GM23338 (cell line): ENCODE data around the gene SLC2A11. TPM values are rescaled to one million over a fixed set of nuclear protein-coding genes. Genes with fewer than 3 reads are reported as not detected.

ENCODE experiments used
- ATAC-seq: fragments of 200-7000 bp; cut with Tn5 transposase; 3 replicates; pipeline ENCODE4 v1.9.1; 2020
- DNase-seq: peaks from one replicate; pipeline ENCODE4 v3.0.0-alpha.2; 2015; ENCODE audit warnings: low spot score
- H2AFZ ChIP-seq: fragments of 200-600 bp; sonication (generic); 2 replicates; pipeline ENCODE4 v1.8.0; 2016; ENCODE audit warnings: antibody characterized with exemption, mild to moderate bottlenecking, moderate library complexity
- H3F3A ChIP-seq: fragments of 200-600 bp; sonication (generic); replicated peaks from 2 replicates; pipeline ENCODE4 v1.8.0; 2017; ENCODE audit warnings: antibody characterized with exemption, mixed run types, low read depth
- H3K27ac ChIP-seq: fragments of 200-600 bp; sonication (generic); 2 replicates; pipeline ENCODE4 v1.6.1; 2016; ENCODE audit warnings: low read depth
- H3K27me3 ChIP-seq: fragments of 200-600 bp; sonication (generic); 2 replicates; pipeline ENCODE4 v1.8.0; 2016; ENCODE audit warnings: mild to moderate bottlenecking, mixed run types, moderate library complexity; ENCODE audit not compliant: insufficient read depth
- H3K36me3 ChIP-seq: fragments of 200-600 bp; sonication (generic); 2 replicates; pipeline ENCODE4 v1.8.0; 2016; ENCODE audit warnings: mild to moderate bottlenecking; ENCODE audit not compliant: insufficient read depth
- H3K4me1 ChIP-seq: fragments of 200-600 bp; sonication (generic); 2 replicates; pipeline ENCODE4 v1.8.0; 2016; ENCODE audit warnings: mild to moderate bottlenecking, moderate library complexity; ENCODE audit not compliant: insufficient read depth
- H3K4me2 ChIP-seq: fragments of 200-600 bp; sonication (generic); 2 replicates; pipeline ENCODE4 v1.7.1; 2017; ENCODE audit warnings: mixed run types
- H3K4me3 ChIP-seq: fragments of 200-600 bp; sonication (generic); 2 replicates; pipeline ENCODE4 v1.6.1; 2016; ENCODE audit warnings: mixed run types
- H3K79me2 ChIP-seq: fragments of 200-600 bp; sonication (generic); replicated peaks from 2 replicates; pipeline ENCODE4 v1.8.0; 2017; ENCODE audit warnings: mild to moderate bottlenecking; ENCODE audit not compliant: insufficient read depth
- H3K9me2 ChIP-seq: fragments of 200-600 bp; sonication (generic); 2 replicates; pipeline ENCODE4 v1.8.0; 2017; ENCODE audit not compliant: insufficient read depth
- H4K20me1 ChIP-seq: fragments of 200-600 bp; sonication (generic); replicated peaks from 2 replicates; pipeline ENCODE4 v1.8.0; 2017; ENCODE audit warnings: mild to moderate bottlenecking; ENCODE audit not compliant: insufficient read depth
- H3K27ac Mint-ChIP-seq: 2 replicates; pipeline ENCODE4 v1.8.0; 2020; ENCODE audit warnings: inconsistent platforms, mild to moderate bottlenecking, moderate library complexity, mixed read lengths
- H3K27me3 Mint-ChIP-seq: 3 replicates; pipeline ENCODE4 v1.8.0; 2022; ENCODE audit warnings: low read depth, mild to moderate bottlenecking, moderate library complexity, mixed read lengths, inconsistent platforms; ENCODE audit not compliant: insufficient read depth, poor library complexity
- H3K36me3 Mint-ChIP-seq: 3 replicates; pipeline ENCODE4 v1.8.0; 2021; ENCODE audit warnings: low read depth, mild to moderate bottlenecking, inconsistent platforms, moderate library complexity, mixed read lengths
- H3K4me1 Mint-ChIP-seq: 3 replicates; pipeline ENCODE4 v1.8.0; 2020; ENCODE audit warnings: mild to moderate bottlenecking, inconsistent platforms, mixed read lengths
- H3K4me3 Mint-ChIP-seq: 3 replicates; pipeline ENCODE4 v1.8.0; 2021; ENCODE audit warnings: moderate library complexity, mild to moderate bottlenecking, inconsistent platforms, mixed read lengths
- H3K9me3 Mint-ChIP-seq: 3 replicates; pipeline ENCODE4 v1.8.0; 2020; ENCODE audit warnings: moderate library complexity, mild to moderate bottlenecking, inconsistent platforms, mixed read lengths
- CREB1 ChIP-seq: fragments of 250-450 bp; sonication (Bioruptor Pico); IDR thresholded peaks from 2 replicates; pipeline ENCODE4 v1.5.0; 2020; ENCODE audit warnings: low read depth, mild to moderate bottlenecking, moderate library complexity
- CTCF ChIP-seq, 2 experiments: fragments of 200-600 bp in 1 of 2; sonication (generic) in 1 of 2; conservative IDR thresholded peaks; 2 replicates each; pipeline versions ENCODE4 v1.5.1 to v1.6.1; 2016 to 2017; ENCODE audit warnings: antibody characterized with exemption in 2 of 2, low read depth in 2 of 2, mild to moderate bottlenecking in 2 of 2, moderate library complexity in 1 of 2
- ETS1 ChIP-seq: IDR thresholded peaks from 2 replicates; pipeline ENCODE4 v1.6.1; 2016; ENCODE audit warnings: antibody characterized with exemption
- EZH2 ChIP-seq: fragments of 200-600 bp; sonication (generic); IDR thresholded peaks from one replicate; pipeline ENCODE4 v1.8.0; 2017; ENCODE audit warnings: antibody characterized with exemption, mild to moderate bottlenecking, low read depth; ENCODE audit not compliant: unreplicated experiment
- EZH2phosphoT487 ChIP-seq: fragments of 200-600 bp; sonication (generic); IDR thresholded peaks from one replicate; pipeline ENCODE4 v1.8.1; 2018; ENCODE audit warnings: antibody characterized with exemption; ENCODE audit not compliant: unreplicated experiment
- JUNB ChIP-seq: IDR thresholded peaks from one replicate; pipeline ENCODE4 v1.6.1; 2016; ENCODE audit warnings: antibody characterized with exemption; ENCODE audit not compliant: unreplicated experiment
- NANOG ChIP-seq: IDR thresholded peaks from 2 replicates; pipeline ENCODE4 v1.6.1; 2016; ENCODE audit warnings: antibody characterized with exemption, borderline replicate concordance
- POLR2AphosphoS5 ChIP-seq: IDR thresholded peaks from 2 replicates; pipeline ENCODE4 v1.6.1; 2016; ENCODE audit warnings: antibody characterized with exemption, low read depth
- REST ChIP-seq: IDR thresholded peaks from one replicate; pipeline ENCODE4 v1.6.1; 2018; ENCODE audit warnings: antibody characterized with exemption; ENCODE audit not compliant: unreplicated experiment
- STAT1 ChIP-seq: IDR thresholded peaks from one replicate; pipeline ENCODE4 v1.6.1; 2016; ENCODE audit warnings: antibody characterized with exemption; ENCODE audit not compliant: unreplicated experiment
- ZNF114 ChIP-seq: fragments of 250-450 bp; sonication (Bioruptor Pico); IDR thresholded peaks from 2 replicates; pipeline ENCODE4 v1.5.0; 2020; ENCODE audit warnings: mild to moderate bottlenecking, moderate library complexity
- ZNF331 ChIP-seq: fragments of 250-450 bp; sonication (Bioruptor Pico); IDR thresholded peaks from 2 replicates; pipeline ENCODE4 v1.5.0; 2020; ENCODE audit warnings: low read depth, mild to moderate bottlenecking, moderate library complexity
- ZNF462 ChIP-seq: fragments of 250-450 bp; sonication (Bioruptor Pico); IDR thresholded peaks from 2 replicates; pipeline ENCODE4 v1.5.0; 2020; ENCODE audit warnings: mild to moderate bottlenecking, moderate library complexity
- polyA plus RNA-seq: library from polyadenylated mRNA; unstranded; fragments of >200 nt; fragmentation: Nextera tagmentation; extraction: Ambion mirVana; gene quantifications from 2 replicates; pipeline ENCODE4 v1.2.1, GENCODE V29; 2016
- total RNA-seq: library from RNA; depleted of rRNA; stranded (reverse); fragments of >200 nt; shearing (Covaris generic); gene quantifications from 2 replicates; pipeline ENCODE4 v1.2.3, GENCODE V29; 2014

SLC2A11 gene
- total and polyA plus RNA-seq, 2 experiments from 2014 or later, result 7.1 to 21.8 TPM

GRCh38 chr22:23912293-23912903, 54.7 kb downstream of the SLC2A11 start:
- H3K4me2 ChIP-seq, result no peak overlapping the region
- H3K27ac Mint-ChIP-seq, result no peak overlapping the region
- no peaks in the 10 kb centered on the region; the same call in 1 of the 2 replicates for H3K36me3 ChIP-seq

More at GRCh38 chr22:23912293-23912903, 54.7 kb downstream of the SLC2A11 start:
- Mint-ChIP-seq H3K27me3 (peaks cover 10% of the 10 kb centered on the region), H3K9me3 (peaks cover 23% of the 10 kb centered on the region), H3K4me3 (no peak overlapping the region), H3K4me1 (peaks cover 32% of the 10 kb centered on the region), H3K36me3 (peaks cover 7% of the 10 kb centered on the region; the same call in 2 of the 3 replicates)
- Histone ChIP-seq H4K20me1 (no peaks in the 10 kb centered on the region), H3K79me2 (no peaks in the 10 kb centered on the region), H3K27me3 (no peaks in the 10 kb centered on the region), H3K4me3 (no peak overlapping the region), H3K9me2 (peaks cover 4% of the 10 kb centered on the region; the same call in 1 of the 2 replicates), H2AFZ (no peak overlapping the region), H3K4me1 (peaks cover 28% of the 10 kb centered on the region), H3K27ac (no peak overlapping the region), H3F3A (peaks cover 12% of the 10 kb centered on the region; the same call in 1 of the 2 replicates)
- DNase-seq, result no peak
- ATAC-seq, result no peak
- TF ChIP-seq ZNF331 (CRISPR knock-in tag) (no peak), JUNB (no peak), ETS1 (no peak), NANOG (no peak), ZNF114 (CRISPR knock-in tag) (no peak), REST (no peak), CREB1 (CRISPR knock-in tag) (no peak), STAT1 (no peak), POLR2AphosphoS5 (no peak), CTCF (conservative IDR thresholded peaks at IDR 0.05; ENCODE audit: low read depth in 2 of 2) (no peak), EZH2phosphoT487 (no peak), EZH2 (no peak), ZNF462 (CRISPR knock-in tag) (no peak)
